Activated CD4-positive, alpha-beta T cell treated with anti-CD3 and anti-CD28 coated beads, Interleukin-2, amount 50 U/mL, for 24 hours (primary cell): Measurements from ENCODE around the gene LMNB1.
"Not testable (repeated sequence)": the region's sequence is repeated elsewhere in the genome, so short reads cannot be mapped to it uniquely, and the experiment has no call there.

Experiments used
- DNase-seq, 2 donors: peaks; one replicate each; pipeline ENCODE4 v3.0.0-alpha.2; 2020; ENCODE audit warnings: low read depth in 1 of 2, low spot score in 1 of 2

The LMNB1 gene

DNA sequence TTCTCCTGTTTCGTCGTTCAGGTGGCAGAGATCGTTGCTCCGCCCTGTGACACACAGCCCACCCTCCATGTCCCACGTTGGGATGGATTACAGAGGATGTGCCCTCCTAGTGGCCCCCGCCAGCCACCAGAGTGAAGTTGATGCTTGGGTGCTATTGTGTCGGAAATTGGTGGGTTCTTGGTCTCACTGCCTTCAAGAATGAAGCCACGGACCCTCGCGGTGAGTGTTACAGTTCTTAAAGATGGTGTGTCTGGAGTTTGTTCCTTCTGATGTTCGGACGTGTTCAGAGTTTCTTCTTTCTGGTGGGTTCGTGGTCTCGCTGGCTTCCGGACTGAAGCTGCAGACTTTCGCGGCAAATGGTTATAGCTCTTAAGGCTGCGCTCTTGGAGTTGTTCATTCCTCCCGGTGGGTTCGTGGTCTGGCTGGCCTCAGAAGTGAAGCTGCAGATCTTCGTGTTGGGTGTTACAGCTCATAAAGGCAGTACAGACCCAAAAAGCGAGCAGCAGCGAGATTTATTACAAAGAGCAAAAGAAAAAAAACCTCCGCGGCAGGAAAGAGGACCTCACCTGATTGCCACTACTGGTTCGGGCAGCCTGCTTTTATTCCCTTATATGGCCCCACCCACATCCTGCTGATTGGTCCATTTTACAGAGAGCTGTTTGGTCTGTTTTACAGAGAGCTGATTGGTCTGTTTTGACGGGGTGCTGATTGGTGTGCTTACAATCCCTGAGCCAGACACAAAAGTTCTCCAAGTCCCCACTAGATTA is 76.8 kb downstream of the LMNB1 start:
- not testable (repeated sequence) for DNase-seq

DNA sequence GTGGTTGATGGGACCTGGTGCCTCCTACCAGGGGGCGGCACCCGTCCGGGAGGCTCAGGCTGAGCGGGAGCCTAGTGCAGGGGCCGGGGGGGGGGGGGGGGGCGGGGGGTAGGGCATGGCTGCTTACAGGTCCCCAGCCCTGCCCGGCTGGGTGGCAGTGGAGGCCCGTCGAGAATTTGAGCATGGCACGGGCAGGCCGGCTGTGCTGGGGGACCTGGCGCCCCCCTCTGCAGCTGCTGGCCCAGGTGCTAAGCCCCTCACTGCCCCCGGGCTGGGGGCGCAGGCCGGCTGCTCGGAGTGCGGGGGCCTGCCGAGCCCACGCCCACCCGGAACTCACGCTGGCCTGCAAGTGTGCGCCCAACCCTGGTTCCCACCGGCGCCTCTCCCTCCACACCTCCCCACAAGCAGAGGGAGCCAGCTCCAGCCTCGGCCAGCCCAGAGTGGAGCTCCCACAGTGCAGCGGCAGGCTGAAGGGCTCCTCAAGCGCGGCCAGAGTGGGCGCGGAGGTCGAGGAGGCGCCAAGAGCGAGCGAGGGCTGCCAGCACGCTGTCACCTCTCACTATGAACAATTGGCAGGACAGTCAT is 77.7 kb downstream of the LMNB1 start:
- no peak for DNase-seq

DNA sequence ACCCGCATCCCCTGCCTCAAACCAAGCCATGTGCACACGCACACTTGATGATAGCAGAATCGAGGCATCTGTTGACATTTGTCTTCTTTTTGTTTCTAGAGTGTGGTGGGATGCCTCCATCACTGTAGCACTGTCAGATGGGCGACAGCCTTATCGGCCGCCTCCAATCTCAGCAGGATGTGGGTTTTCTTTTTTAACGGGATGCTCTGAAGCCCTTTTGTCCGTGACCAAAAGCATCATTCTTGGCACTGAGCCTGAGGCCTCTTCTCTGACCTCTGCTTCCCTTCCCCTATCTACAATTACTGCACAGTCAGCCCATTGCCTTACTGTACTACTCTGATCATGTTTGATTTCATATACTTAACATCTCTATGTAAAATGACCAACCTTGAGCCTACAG is 78.3 kb downstream of the LMNB1 start:
- DNase-seq = no peak

DNA sequence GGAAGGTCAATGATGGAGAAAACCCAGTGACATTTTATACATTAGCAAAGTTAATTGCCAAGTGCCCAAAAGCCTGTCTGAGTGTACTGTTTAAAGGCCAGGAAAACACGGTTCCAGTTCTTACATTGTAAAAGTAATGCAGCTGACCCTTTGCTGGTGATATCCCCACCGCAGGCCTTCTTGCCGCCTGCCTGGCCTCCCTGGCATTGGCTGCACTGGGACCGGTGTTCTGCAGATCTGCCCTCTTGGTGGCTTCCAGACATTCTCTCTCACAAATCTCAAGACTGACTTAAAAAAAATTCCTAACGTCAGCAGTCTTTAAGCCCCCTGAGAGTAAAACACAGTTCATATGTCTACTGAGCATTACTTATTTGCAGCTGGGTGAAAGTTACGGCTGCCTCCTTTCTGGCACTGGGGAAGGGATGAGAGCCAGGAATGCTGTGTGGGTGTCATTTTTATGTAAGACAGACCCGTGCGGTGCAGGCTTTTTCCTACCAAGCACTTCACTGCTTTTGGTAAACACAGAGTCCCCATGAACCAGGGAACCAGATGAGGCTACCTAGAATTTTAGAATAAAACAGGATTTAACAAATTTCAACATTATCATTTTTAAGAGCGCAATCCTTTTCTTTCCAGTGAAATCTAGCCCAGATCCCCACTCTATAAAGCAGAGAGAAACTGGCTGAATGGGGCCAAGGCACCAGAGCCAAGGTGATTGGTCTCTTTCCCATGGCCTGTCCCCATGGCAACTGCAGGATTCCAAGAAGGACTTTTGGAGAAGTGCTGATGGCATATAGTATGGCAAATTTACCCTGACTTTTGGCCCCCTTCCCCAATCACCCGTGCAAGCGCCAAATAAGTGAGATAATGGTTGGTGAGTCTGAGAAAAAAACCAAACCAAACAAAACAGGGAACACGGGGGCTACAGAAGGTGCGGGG is 80.8 kb downstream of the LMNB1 start:
- no peak for DNase-seq

DNA sequence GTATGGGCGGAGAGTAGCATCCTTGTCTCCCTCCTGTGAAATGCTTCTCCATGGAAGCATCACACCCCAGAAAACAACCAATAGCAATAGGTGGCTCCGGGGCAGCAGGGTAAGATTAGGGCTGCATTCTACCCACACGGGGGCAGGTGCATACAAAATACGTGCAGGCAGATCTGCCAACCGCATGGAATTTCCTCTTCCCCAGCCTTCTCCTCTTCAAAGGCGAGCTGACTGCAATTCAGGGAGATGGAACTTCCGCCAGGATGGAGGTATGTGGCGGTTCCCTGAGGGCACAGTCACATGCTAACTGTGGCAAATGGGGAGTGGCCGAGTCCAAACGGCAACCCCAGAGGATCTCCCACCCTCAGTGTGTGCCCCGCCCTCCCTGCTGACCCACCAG is 81.5 kb downstream of the LMNB1 start:
- DNase-seq = no peak

DNA sequence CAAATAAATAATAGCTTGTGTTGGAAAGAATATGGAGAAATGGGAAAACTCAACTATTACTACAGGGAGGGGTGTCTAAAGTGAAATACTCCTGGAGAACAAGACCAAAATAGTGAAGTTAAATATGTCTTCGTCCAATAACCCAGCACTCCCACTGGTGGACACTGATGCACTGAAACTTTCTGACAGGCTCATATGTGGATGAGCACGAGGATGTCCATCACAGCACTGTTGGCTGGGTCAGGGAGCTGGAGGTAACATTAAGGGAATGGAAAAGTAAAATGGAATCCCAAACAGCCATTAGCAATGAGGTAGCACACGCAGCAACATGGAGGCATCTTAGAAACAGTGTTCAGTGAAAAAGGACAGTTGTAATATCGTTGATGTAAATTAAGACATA is 86.5 kb downstream of the LMNB1 start:
- DNase-seq = no peak

DNA sequence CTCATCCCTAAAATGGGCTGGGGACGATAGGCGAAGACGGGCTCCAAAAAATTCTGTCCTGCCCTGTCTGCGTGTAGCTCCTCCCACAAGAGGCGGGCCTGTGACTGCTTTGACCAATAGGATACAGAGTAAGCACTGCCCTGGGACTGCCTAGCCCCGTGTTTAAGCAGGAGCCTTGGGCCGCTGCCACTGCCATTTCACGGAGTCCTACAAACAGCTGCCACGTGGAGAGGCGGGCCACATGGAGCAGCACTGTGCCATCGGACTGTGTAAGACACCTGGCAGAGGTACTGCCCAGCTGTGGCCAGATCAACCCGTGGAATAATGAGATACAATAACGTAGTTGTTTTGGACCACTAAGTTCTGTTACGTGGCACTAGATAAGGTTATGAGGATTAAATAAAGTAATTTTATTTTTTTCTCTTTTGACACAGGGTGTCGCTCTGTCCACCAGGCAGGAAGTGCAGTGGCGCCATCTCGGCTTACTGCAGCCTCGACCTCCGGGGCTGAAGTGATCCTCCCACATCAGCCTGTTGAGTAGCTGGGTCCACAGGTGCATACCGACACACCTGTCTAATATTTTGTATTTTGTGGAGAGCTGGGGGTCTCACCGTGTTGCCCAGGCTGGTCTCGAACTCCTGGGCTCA is 87.2 kb downstream of the LMNB1 start:
- DNase-seq = no peak

DNA sequence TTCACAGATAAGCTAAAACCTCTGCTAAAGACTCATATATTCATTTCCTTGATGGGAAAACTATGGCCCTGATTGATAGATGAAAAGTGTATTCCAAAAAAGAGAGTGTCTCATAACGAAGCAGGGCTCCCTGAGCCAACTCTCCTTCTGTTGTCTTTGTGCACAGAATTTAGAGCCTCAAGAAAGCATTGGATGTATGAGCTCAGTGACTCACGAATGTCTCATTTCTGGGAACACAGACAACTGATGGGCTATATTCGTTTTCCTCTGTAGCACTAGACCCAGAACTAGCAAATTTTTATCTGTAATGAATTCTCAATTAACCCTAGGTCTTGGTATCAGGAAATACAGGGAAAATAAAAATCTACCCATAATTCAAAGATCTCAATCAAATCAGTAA is 88.4 kb downstream of the LMNB1 start:
- no peak for DNase-seq

DNA sequence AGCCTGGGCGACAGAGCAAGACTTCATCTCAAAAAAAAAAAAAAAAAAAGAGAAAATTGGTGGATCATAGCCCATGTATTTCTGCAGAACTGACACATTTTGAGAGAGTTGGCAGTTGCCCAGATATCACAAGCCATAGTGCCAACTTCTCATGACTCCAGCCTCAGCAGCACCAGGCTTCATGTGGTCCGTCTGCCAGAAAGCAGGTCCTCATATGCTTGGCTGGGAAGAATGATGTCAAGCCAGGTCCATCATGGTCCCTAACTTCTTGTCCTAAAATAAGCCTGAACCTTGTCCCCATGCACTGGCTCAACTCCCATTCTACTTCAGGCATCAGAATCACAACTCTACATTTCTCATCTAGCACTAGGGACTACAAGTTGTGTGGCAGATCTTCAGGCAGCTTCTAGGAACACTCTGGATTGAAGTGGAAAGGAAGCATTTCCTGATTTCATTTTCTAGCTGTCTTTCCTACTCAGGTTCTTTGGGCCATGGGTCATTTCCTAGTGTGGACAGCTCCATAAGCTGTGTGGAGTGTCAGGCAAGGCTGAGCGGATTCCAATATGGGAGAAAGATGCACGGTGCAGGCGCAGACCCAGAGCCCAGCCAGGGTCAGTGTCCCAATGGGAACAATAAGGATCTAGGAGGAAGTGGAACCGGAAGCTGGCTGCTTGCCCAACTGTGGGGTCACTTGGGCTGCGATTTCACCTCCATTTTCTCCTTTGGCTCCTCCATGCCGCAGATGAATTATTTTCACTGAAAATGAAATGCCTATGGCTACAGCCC is 90.1 kb downstream of the LMNB1 start:
- no peak for DNase-seq

DNA sequence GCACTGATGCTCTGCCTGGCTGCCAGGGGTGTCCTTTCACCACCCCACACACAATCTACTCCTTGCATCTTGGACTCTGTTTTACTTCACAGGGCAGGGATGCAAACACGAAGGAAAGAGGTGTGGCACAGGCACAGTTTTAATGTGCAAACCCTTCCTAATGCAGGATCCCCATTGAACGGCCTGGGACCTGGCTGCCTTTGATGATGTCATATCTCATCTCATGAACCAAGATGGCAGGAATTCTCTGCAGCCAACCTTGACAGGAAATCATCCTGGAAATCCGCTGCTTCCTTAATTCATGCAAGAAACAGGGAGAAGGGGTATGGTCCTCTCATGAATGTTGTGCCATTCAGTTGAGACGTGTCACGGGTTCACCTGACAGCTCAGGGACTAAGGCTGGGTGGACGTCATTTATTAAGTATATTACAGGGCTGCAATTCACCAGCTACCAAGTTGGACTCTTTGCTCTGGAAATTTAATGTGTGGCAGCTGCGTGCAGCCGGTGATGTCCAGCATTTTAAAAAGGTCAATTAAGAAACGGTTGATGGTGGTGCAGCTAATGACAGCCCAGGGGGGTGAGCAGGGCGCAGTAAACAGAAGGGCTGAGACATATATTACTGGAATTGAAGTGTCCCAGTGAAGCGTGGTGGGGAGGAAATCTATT is 91.5 kb downstream of the LMNB1 start:
- no peak for DNase-seq

DNA sequence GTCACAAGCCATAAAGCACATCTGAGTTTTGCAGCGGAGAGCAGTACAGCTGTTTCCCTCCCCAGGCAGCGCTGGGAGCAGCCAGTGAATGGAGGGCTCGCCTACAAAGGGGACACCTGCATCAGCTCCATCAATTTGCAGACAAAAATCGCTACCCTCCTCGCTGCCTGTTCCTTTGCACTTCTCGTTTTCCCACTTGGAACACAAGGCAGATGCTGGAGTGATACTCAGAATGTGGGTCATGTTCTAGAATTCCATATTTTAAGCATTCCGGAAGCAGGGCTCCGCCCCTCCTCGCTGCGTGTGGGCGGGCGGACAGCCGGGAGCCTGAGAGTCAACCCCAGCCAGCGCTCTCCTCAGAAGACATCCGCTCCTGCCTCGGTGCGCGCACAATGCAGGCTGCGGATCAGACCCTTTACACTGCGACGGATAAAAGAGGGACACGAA is 92.1 kb downstream of the LMNB1 start:
- no peak for DNase-seq

DNA sequence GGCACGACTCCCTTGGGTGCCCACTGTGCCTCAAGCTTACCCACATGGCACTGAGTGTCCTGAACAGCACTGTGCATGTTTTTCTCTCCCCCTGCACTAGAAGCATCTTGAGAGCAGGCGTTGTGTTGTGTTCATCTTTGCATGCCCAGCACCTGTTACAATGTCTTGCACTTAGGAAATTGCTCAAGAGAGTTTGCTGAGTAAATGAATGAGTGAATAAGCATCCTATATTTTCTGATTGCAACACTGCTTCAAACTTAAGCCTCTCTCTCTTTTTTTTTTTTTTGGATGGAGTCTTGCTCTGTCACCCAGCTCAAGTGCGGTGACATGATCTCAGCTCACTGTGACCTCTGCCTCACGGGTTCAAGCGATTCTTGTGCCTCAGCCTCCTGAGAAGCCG is 94.5 kb downstream of the LMNB1 start:
- no peak for DNase-seq

DNA sequence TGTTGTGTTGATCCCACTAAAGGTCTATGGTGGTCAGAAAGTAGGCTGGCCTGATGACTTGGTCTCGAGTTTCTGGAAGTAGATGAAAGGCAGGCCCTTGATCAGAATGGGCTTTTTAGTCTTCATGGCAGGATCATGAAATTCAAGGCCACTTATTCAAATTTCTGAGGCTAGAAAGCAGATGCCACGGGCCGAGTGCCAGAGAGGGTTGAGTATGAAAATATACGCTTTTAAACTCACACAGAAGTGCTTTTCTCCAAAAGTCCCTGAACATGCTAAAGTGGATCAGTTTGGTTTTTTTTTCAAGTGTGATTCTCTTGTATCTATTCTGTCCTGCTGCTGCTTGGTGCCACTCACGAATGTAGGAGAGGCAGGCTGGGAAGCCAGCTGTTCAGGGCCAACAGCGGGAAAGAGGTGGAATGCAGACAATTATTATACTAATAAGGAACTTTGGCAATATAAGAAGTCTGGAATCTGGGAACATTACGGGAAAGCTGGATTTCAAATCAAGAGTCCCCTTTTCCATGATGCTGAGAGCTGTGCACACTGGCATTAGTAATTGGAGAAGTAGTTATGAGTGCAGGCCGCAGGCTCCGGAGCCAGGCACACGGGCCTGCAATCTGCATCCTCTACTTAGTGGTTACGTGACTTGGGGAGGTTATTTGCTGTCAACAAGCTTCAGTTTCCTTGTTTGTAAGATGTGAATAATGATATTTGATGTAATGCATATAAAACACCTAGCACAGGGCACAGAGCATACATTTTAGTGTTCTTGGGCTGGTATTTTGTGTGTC is 95.8 kb downstream of the LMNB1 start:
- no peak for DNase-seq

DNA sequence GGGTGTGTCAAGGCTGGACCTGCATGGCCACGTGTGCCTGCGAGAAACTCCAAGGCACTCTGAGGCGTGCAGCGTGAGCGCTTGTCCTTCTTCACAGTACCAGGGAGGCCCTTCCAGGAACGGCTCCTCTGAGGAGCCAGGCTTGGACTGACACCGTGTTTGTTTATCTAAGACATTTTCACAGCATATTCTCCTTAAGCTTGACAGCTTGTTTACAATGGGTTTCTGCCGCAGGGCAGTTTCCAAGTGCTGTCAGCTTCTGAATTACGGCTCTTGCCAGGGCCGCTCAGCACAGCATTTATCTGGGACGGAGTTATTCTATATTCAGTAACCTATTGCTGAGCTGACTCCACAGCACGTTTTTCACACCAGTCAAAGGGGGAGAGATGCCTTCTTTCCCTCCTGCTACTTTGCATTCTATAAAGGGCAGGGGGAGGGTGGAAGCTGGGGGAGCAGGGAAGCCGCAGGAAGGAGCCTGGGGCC is 98.4 kb downstream of the LMNB1 start:
- DNase-seq = no peak

DNA sequence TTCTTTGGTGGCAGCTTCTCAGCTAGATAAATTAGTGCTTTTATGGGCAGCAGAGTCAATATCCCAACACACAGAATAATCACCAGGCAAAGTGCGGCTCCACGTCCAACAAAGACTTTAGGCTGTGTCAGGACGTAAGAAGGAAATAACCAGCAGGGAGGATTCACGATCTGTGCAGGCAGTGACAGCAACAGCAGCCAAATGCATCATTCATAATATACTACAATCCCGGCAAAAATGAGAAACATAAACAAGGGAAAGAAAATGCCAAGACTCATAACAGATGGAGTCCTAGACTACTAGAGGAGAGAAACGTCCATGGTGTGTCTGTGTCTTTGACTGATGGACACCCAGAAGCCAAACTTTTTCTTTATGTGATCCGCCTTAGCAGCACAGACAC is 100.7 kb downstream of the LMNB1 start:
- DNase-seq = no peak

DNA sequence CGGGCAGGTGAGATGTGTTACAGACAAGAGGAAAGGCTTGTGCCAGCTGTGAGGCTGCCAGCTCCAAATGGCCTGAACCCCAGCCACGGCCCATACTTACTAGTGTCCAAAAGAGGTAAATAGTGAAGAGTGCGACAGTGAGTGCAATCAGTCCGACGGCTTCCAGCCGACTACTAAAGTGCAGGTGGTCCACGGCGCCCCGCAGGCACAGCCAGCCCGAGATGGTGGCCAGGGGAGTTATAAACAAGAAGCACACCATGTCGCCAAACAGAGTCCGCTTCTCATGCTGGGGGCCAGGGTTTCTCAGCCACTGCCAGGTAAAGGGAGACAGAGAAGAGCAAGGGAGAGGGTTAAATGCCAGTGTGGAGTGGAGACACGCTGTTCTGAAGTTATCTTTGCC is 101.1 kb downstream of the LMNB1 start:
- no peak for DNase-seq

DNA sequence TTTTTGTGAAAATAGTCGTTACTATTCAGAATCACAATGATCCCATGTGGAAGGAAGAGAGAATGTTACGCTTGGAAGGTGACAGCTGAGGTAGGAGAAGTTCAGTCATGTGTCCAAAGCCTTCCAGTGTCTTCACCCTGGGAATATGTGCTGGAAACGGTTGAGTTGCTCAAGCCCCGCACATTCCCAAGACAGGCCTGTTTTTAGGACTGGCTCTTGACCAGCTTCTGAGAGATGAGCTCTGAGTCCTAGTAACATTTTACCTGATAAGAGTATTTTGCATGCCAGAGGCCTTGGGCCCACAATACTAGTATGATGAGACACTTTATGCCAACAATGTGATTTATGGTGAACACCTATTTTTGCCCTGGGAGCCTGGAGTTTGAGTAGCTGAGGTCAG is 101.7 kb downstream of the LMNB1 start:
- no peak for DNase-seq

DNA sequence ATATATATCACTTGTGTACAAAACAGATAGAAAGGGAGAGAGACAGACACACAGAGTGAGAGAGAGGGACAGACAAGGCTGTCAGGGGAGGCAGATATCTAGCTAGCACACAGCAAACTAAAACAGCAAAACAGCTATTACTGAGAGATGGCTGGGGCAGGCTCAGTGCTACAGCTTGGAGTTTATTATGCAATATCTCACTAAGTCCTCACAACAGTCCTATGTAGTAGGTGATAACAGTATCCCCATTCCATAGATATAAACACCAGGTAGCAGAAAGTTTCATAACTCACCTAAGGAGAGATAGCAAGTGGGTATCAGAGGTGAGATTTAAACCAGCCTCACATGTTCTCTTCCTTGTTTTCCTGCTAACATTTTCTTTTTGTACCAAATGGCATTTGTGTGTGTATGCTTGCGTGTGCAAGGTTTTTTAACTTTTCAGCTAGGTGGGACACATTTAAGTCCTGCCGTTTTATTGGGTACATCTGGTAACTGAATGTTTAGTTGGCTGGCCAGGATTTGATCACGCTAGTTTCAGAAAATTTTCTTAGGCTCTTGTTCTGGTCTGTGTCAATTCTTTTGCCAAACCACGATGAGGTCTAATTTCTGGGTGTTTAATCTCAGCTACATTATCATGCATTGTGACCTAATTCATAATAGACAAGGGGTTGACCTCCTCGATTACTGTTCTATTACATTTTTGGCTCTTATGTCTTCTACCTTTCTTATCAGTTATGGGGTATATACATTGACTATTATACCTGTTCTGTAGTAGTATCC is 105.1 kb downstream of the LMNB1 start:
- DNase-seq = no peak
